ENCODE results near the gene CYTH1. TPM values are rescaled to one million over a fixed set of nuclear protein-coding genes. Genes with fewer than 3 reads are reported as not detected.

CYTH1 gene
- polyA plus RNA-seq, 1 of the 3 experiments (the other 2 are of a cell fraction): 23.8 TPM

DNA sequence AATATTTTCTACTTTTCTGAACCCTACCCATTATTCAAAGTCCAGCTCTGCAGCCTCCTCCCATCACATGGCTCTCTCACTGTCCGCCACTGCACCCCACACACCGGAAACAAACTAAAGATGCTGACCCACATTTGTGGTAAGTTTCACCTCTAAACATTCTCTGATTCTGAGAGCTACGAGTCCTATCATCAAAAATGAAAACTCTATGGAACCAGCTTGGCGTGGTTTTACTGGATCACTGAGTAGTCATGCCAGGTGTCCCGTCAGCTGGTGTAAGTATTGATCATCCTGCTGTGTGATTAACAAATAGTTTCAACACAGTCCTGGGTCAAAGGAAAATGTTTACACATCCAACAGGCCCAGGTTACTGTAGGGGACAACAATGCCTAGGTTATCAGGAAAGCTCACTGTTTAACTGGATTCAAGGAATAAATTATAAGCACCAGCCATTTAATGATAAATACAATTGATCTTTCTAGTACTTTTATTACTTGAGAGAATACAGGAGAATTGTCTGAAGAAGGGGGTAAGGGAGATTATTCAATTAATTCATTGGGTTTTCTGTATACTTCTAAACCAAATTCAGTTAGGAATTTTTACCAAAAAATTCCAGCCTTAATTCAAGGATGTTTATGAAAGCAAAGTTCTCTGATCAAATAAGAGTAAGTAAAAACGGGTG, 33.9 kb downstream of the CYTH1 start:
- DNase-seq: no peak
- H3K9me2 ChIP-seq: no peaks in the 10 kb centered on the region
- no peaks in the 10 kb centered on the region for H3K36me3 ChIP-seq (replicated peaks in 1 of 2; ENCODE audit: control insufficient read depth in 1 of 2, insufficient read depth in 2 of 2, low read length in 1 of 2)
- CTCF ChIA-PET: interaction anchor here (0.8 to 4.5 kb wide), 8 partner anchors 15 to 250 kb away, joined by 3 to 33 read pairs (median 4); partner anchors contain the start of gene CYTH1
- H3K4me1 ChIP-seq (ENCODE audit: control insufficient read depth in 1 of 2, insufficient read depth in 2 of 2, low read depth in 1 of 2, low read length in 1 of 2): peaks cover 4 to 9% of the 10 kb centered on the region in 2 experiments; a peak in 3 of 4 replicates
- H3K79me2 ChIP-seq (ENCODE audit: insufficient read depth): peaks cover 84% of the 10 kb centered on the region
- no peak overlapping the region for H2AFZ ChIP-seq (ENCODE audit: low read depth)
- no peak overlapping the region for H3K27ac ChIP-seq (ENCODE audit: low read depth in 2 of 2, low read length in 1 of 2)
- H3K4me3 ChIP-seq (ENCODE audit: low read depth in 2 of 2, low read length in 1 of 2): no peak overlapping the region
- no peak overlapping the region for H3K9ac ChIP-seq
- TF ChIP-seq PBX3 (IDR thresholded peaks at IDR 0.05) (no peak), FOXJ3 (CRISPR knock-in tag; IDR thresholded peaks at IDR 0.05) (no peak)
- TF ChIP-seq, protein P1, sequence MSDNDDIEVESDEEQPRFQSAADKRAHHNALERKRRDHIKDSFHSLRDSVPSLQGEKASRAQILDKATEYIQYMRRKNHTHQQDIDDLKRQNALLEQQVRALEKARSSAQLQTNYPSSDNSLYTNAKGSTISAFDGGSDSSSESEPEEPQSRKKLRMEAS (IDR thresholded peaks at IDR 0.05; ENCODE audit: low read depth): no peak
- POLR2A ChIA-PET: interaction anchor here (1.9 kb wide), 1 partner anchor 31 kb away, joined by 7 read pairs; no protein-coding TSS in a partner anchor
- H3F3A ChIP-seq (replicated peaks; ENCODE audit: insufficient read depth): no peaks in the 10 kb centered on the region
- H4K20me1 ChIP-seq (ENCODE audit: insufficient read depth): peaks cover 9% of the 10 kb centered on the region; the same call in 1 of the 2 replicates
- H3K4me2 ChIP-seq: no peak overlapping the region
- 94% methylated on average over 6 of the region's 6 CpGs for WGBS (ENCODE audit: low lambda C conversion rate)
- H3K9me3 ChIP-seq: no peaks in the 10 kb centered on the region
- no peaks in the 10 kb centered on the region for H3K27me3 ChIP-seq (ENCODE audit: insufficient read depth)

GRCh38 chr17:78747488-78747887, 34.6 kb downstream of the CYTH1 start:
- H4K20me1 ChIP-seq (ENCODE audit: insufficient read depth): peaks cover 9% of the 10 kb centered on the region; the same call in 1 of the 2 replicates
- H3K9me3 ChIP-seq: no peaks in the 10 kb centered on the region
- no peaks in the 10 kb centered on the region for H3K27me3 ChIP-seq (ENCODE audit: insufficient read depth)
- no peaks in the 10 kb centered on the region for H3K9me2 ChIP-seq
- WGBS (ENCODE audit: low lambda C conversion rate): 99% methylated on average over 2 of the region's 2 CpGs
- POLR2A ChIA-PET: interaction anchor here (1.9 kb wide), 1 partner anchor 30 kb away, joined by 7 read pairs; no protein-coding TSS in a partner anchor
- no peak overlapping the region for H3K4me2 ChIP-seq
- H3K27ac ChIP-seq (ENCODE audit: low read depth in 2 of 2, low read length in 1 of 2): no peak overlapping the region
- H3K36me3 ChIP-seq (replicated peaks in 1 of 2; ENCODE audit: control insufficient read depth in 1 of 2, insufficient read depth in 2 of 2, low read length in 1 of 2): no peaks in the 10 kb centered on the region
- no peak overlapping the region for H3K9ac ChIP-seq
- H2AFZ ChIP-seq (ENCODE audit: low read depth): no peak overlapping the region
- CTCF ChIA-PET: interaction anchor here (0.8 to 4.5 kb wide), 10 partner anchors 10 to 249 kb away, joined by 3 to 33 read pairs (median 4); no protein-coding TSS in a partner anchor
- H3K4me1 ChIP-seq (ENCODE audit: control insufficient read depth in 1 of 2, insufficient read depth in 2 of 2, low read depth in 1 of 2, low read length in 1 of 2): peaks cover 4 to 9% of the 10 kb centered on the region in 2 experiments; a peak in 3 of 4 replicates
- TF ChIP-seq GATA2 (CRISPR knock-in tag; IDR thresholded peaks at IDR 0.05): no peak
- no peak for TF ChIP-seq CHD2 (IDR thresholded peaks at IDR 0.05; ENCODE audit: low read length, partially characterized antibody)
- no peak for TF ChIP-seq NFIC (IDR thresholded peaks at IDR 0.05; ENCODE audit: borderline replicate concordance)
- no peak for TF ChIP-seq EP300 (IDR thresholded peaks at IDR 0.05; ENCODE audit: borderline replicate concordance in 1 of 2, low read depth in 1 of 2, low read length in 1 of 2)
- TF ChIP-seq, protein P2, sequence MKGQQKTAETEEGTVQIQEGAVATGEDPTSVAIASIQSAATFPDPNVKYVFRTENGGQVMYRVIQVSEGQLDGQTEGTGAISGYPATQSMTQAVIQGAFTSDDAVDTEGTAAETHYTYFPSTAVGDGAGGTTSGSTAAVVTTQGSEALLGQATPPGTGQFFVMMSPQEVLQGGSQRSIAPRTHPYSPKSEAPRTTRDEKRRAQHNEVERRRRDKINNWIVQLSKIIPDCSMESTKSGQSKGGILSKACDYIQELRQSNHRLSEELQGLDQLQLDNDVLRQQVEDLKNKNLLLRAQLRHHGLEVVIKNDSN (IDR thresholded peaks at IDR 0.05; ENCODE audit: borderline replicate concordance, low read depth): no peak
- TF ChIP-seq POLR2AphosphoS5 (IDR thresholded peaks at IDR 0.05; ENCODE audit: low read depth, low read length): no peak
- TF ChIP-seq RXRA (IDR thresholded peaks at IDR 0.05; ENCODE audit: borderline replicate concordance, low read depth): no peak
- TF ChIP-seq, protein P1 (IDR thresholded peaks at IDR 0.05; ENCODE audit: low read depth): no peak
- no peak for TF ChIP-seq GABPA (IDR thresholded peaks at IDR 0.05; ENCODE audit: low read depth)
- no peak for TF ChIP-seq MXI1 (IDR thresholded peaks at IDR 0.05; ENCODE audit: low read depth, low read length)
- no peak for TF ChIP-seq RAD21 (IDR thresholded peaks at IDR 0.05; ENCODE audit: low read length)
- H3K79me2 ChIP-seq (ENCODE audit: insufficient read depth): peaks cover 84% of the 10 kb centered on the region
- H3K4me3 ChIP-seq (ENCODE audit: low read depth in 2 of 2, low read length in 1 of 2): no peak overlapping the region
- H3F3A ChIP-seq (replicated peaks; ENCODE audit: insufficient read depth): no peaks in the 10 kb centered on the region
- DNase-seq: no peak
